ENCODE data around the gene NLGN1.

The NLGN1 gene

GRCh38 chr3:173954647-173955046, 557.1 kb downstream of the NLGN1 start:
- no peaks in the 10 kb centered on the region for H3K79me1 ChIP-seq (ENCODE audit: low read length)
- no peak overlapping the region for H3K4ac ChIP-seq (ENCODE audit: low read depth, low read length)
- no peak overlapping the region for H4K12ac ChIP-seq (ENCODE audit: low read depth, low read length)
- no peaks in the 10 kb centered on the region for H3K36me3 ChIP-seq (ENCODE audit: control insufficient read depth in 1 of 2, insufficient read depth in 2 of 2, low read length in 2 of 2)
- no peak overlapping the region for H3K18ac ChIP-seq (ENCODE audit: low read length)
- H3K9ac ChIP-seq (ENCODE audit: low read length) = no peak overlapping the region
- no peak overlapping the region for H3K4me2 ChIP-seq (ENCODE audit: low read length)
- H3K27ac ChIP-seq (ENCODE audit: low read depth, low read length) = no peak overlapping the region
- no peak overlapping the region for H2BK5ac ChIP-seq (ENCODE audit: low read depth, low read length, poor library complexity)
- H2AK5ac ChIP-seq (ENCODE audit: low read length) = no peak overlapping the region
- H4K91ac ChIP-seq (ENCODE audit: low read depth, low read length) = no peak overlapping the region
- no peak overlapping the region for H2BK12ac ChIP-seq (ENCODE audit: low read length)
- H4K8ac ChIP-seq (ENCODE audit: low read depth, low read length) = no peak overlapping the region
- no peak for DNase-seq
- no peaks in the 10 kb centered on the region for H3K79me2 ChIP-seq (ENCODE audit: control insufficient read depth, insufficient read depth, low read length, poor library complexity)
- H2AFZ ChIP-seq (ENCODE audit: insufficient read depth, low read length, poor library complexity) = no peak overlapping the region
- no peak overlapping the region for H3K23ac ChIP-seq (ENCODE audit: low read length)
- no peak overlapping the region for H2BK120ac ChIP-seq (ENCODE audit: insufficient read depth, low read length, poor library complexity)
- no CpG with 5 or more reads among the region's 2 CpGs for WGBS (ENCODE audit: extremely low coverage, insufficient coverage, insufficient read length)
- H3K4me3 ChIP-seq (ENCODE audit: low read depth, low read length) = no peak overlapping the region
- peaks cover 14% of the 10 kb centered on the region for H3K9me3 ChIP-seq (ENCODE audit: insufficient read depth, low read depth, low read length)
- no peaks in the 10 kb centered on the region for H3K27me3 ChIP-seq (ENCODE audit: insufficient read depth, low read length)
- H3K4me1 ChIP-seq (ENCODE audit: control insufficient read depth in 1 of 2, insufficient read depth in 2 of 2, low read length in 2 of 2) = no peaks in the 10 kb centered on the region
- H3K14ac ChIP-seq (ENCODE audit: low read length) = no peak overlapping the region

GRCh38 chr3:173957646-173958045, 560.1 kb downstream of the NLGN1 start:
- H3K4me1 ChIP-seq (ENCODE audit: control insufficient read depth in 1 of 2, insufficient read depth in 2 of 2, low read length in 2 of 2) = no peaks in the 10 kb centered on the region
- DNase-seq = no peak
- no CpG with 5 or more reads among the region's 4 CpGs for WGBS (ENCODE audit: extremely low coverage, insufficient coverage, insufficient read length)

GRCh38 chr3:173958805-173959204, 561.3 kb downstream of the NLGN1 start:
- Histone ChIP-seq H2BK5ac (ENCODE audit: low read depth, low read length, poor library complexity) (no peak overlapping the region), H3K4me1 (ENCODE audit: control insufficient read depth in 1 of 2, insufficient read depth in 2 of 2, low read length in 2 of 2) (no peaks in the 10 kb centered on the region)
- WGBS (ENCODE audit: extremely low coverage, insufficient coverage, insufficient read length) = no CpG with 5 or more reads among the region's 6 CpGs

More at GRCh38 chr3:173957646-173958045, 560.1 kb downstream of the NLGN1 start:
- no peak overlapping the region for H2BK120ac ChIP-seq (ENCODE audit: insufficient read depth, low read length, poor library complexity)
- H2BK12ac ChIP-seq (ENCODE audit: low read length) = no peak overlapping the region
- no peaks in the 10 kb centered on the region for H3K79me2 ChIP-seq (ENCODE audit: control insufficient read depth, insufficient read depth, low read length, poor library complexity)
- H3K23ac ChIP-seq (ENCODE audit: low read length) = no peak overlapping the region
- H4K91ac ChIP-seq (ENCODE audit: low read depth, low read length) = no peak overlapping the region
- H2AK5ac ChIP-seq (ENCODE audit: low read length) = no peak overlapping the region
- no peak overlapping the region for H3K14ac ChIP-seq (ENCODE audit: low read length)
- H4K12ac ChIP-seq (ENCODE audit: low read depth, low read length) = no peak overlapping the region
- no peak overlapping the region for H3K27ac ChIP-seq (ENCODE audit: low read depth, low read length)
- no peak overlapping the region for H3K4me2 ChIP-seq (ENCODE audit: low read length)
- no peak overlapping the region for H2AFZ ChIP-seq (ENCODE audit: insufficient read depth, low read length, poor library complexity)
- H2BK5ac ChIP-seq (ENCODE audit: low read depth, low read length, poor library complexity) = no peak overlapping the region
- no peak overlapping the region for H3K9ac ChIP-seq (ENCODE audit: low read length)
- H4K8ac ChIP-seq (ENCODE audit: low read depth, low read length) = no peak overlapping the region
- no peaks in the 10 kb centered on the region for H3K79me1 ChIP-seq (ENCODE audit: low read length)
- no peak overlapping the region for H3K4ac ChIP-seq (ENCODE audit: low read depth, low read length)
- H3K9me3 ChIP-seq (ENCODE audit: insufficient read depth, low read depth, low read length) = peaks cover 14% of the 10 kb centered on the region
- H3K27me3 ChIP-seq (ENCODE audit: insufficient read depth, low read length) = no peaks in the 10 kb centered on the region
- H3K18ac ChIP-seq (ENCODE audit: low read length) = no peak overlapping the region
- H3K4me3 ChIP-seq (ENCODE audit: low read depth, low read length) = no peak overlapping the region
- H3K36me3 ChIP-seq (ENCODE audit: control insufficient read depth in 1 of 2, insufficient read depth in 2 of 2, low read length in 2 of 2) = no peaks in the 10 kb centered on the region

GRCh38 chr3:173970281-173970680, 572.7 kb downstream of the NLGN1 start:
- Histone ChIP-seq H3K4me3 (ENCODE audit: low read depth, low read length) (no peak overlapping the region), H3K79me1 (ENCODE audit: low read length) (no peaks in the 10 kb centered on the region), H4K8ac (ENCODE audit: low read depth, low read length) (no peak overlapping the region), H2BK5ac (ENCODE audit: low read depth, low read length, poor library complexity) (no peak overlapping the region), H2AFZ (ENCODE audit: insufficient read depth, low read length, poor library complexity) (no peak overlapping the region), H4K12ac (ENCODE audit: low read depth, low read length) (no peak overlapping the region), H3K18ac (ENCODE audit: low read length) (no peak overlapping the region), H2BK12ac (ENCODE audit: low read length) (no peak overlapping the region), H3K27me3 (ENCODE audit: insufficient read depth, low read length) (no peaks in the 10 kb centered on the region), H3K9ac (ENCODE audit: low read length) (no peak overlapping the region), H2BK120ac (ENCODE audit: insufficient read depth, low read length, poor library complexity) (no peak overlapping the region), H2AK5ac (ENCODE audit: low read length) (no peak overlapping the region), H3K4ac (ENCODE audit: low read depth, low read length) (no peak overlapping the region), H3K9me3 (ENCODE audit: insufficient read depth, low read depth, low read length) (no peaks in the 10 kb centered on the region), H3K36me3 (ENCODE audit: control insufficient read depth in 1 of 2, insufficient read depth in 2 of 2, low read length in 2 of 2) (no peaks in the 10 kb centered on the region), H4K91ac (ENCODE audit: low read depth, low read length) (no peak overlapping the region), H3K23ac (ENCODE audit: low read length) (no peak overlapping the region), H3K4me2 (ENCODE audit: low read length) (no peak overlapping the region), H3K79me2 (ENCODE audit: control insufficient read depth, insufficient read depth, low read length, poor library complexity) (no peaks in the 10 kb centered on the region), H3K4me1 (ENCODE audit: control insufficient read depth in 1 of 2, insufficient read depth in 2 of 2, low read length in 2 of 2) (no peaks in the 10 kb centered on the region), H3K14ac (ENCODE audit: low read length) (no peak overlapping the region), H3K27ac (ENCODE audit: low read depth, low read length) (no peak overlapping the region)
- no CpG with 5 or more reads among the region's 4 CpGs for WGBS (ENCODE audit: extremely low coverage, insufficient coverage, insufficient read length)
- no peak for DNase-seq

More at GRCh38 chr3:173958805-173959204, 561.3 kb downstream of the NLGN1 start:
- Histone ChIP-seq H2BK120ac (ENCODE audit: insufficient read depth, low read length, poor library complexity) (no peak overlapping the region), H2BK12ac (ENCODE audit: low read length) (no peak overlapping the region), H3K27ac (ENCODE audit: low read depth, low read length) (no peak overlapping the region), H3K18ac (ENCODE audit: low read length) (no peak overlapping the region), H3K4ac (ENCODE audit: low read depth, low read length) (no peak overlapping the region), H2AK5ac (ENCODE audit: low read length) (no peak overlapping the region), H3K27me3 (ENCODE audit: insufficient read depth, low read length) (no peaks in the 10 kb centered on the region), H3K4me3 (ENCODE audit: low read depth, low read length) (no peak overlapping the region), H3K36me3 (ENCODE audit: control insufficient read depth in 1 of 2, insufficient read depth in 2 of 2, low read length in 2 of 2) (no peaks in the 10 kb centered on the region), H3K23ac (ENCODE audit: low read length) (no peak overlapping the region), H3K14ac (ENCODE audit: low read length) (no peak overlapping the region), H3K9me3 (ENCODE audit: insufficient read depth, low read depth, low read length) (peaks cover 14% of the 10 kb centered on the region), H3K79me1 (ENCODE audit: low read length) (no peaks in the 10 kb centered on the region), H3K79me2 (ENCODE audit: control insufficient read depth, insufficient read depth, low read length, poor library complexity) (no peaks in the 10 kb centered on the region), H4K8ac (ENCODE audit: low read depth, low read length) (no peak overlapping the region), H3K9ac (ENCODE audit: low read length) (no peak overlapping the region), H4K12ac (ENCODE audit: low read depth, low read length) (no peak overlapping the region), H3K4me2 (ENCODE audit: low read length) (no peak overlapping the region), H2AFZ (ENCODE audit: insufficient read depth, low read length, poor library complexity) (no peak overlapping the region), H4K91ac (ENCODE audit: low read depth, low read length) (no peak overlapping the region)
- no peak for DNase-seq
